ENCODE data around the gene UIMC1.
"Not testable (repeated sequence)": the region's sequence is repeated elsewhere in the genome, so short reads cannot be mapped to it uniquely, and the experiment has no call there.

Gene UIMC1

GRCh38 chr5:177006265-177006972 is at the start of gene UIMC1:
TSS of gene UIMC1 (minus strand) at chr5:177006779. CDS start at chr5:176982615, 24,164 bp downstream.
- Histone ChIP-seq H3K4me1 (ENCODE audit: insufficient read depth, low read length) (peaks cover 22% of the 10 kb centered on the region), H3K4me3 (ENCODE audit: low read depth in 1 of 2, low read length in 2 of 2) (peak within 1 kb of the TSS; percentile 81 to 100), H3K27me3 (ENCODE audit: control insufficient read depth in 1 of 2, insufficient read depth in 2 of 2, low read length in 2 of 2) (no peaks in the 10 kb centered on the region), H3K36me3 (ENCODE audit: insufficient read depth, low read length) (no peaks in the 10 kb centered on the region), H3K27ac (ENCODE audit: low read depth, low read length) (peak within 1 kb of the TSS; percentile 99), H3K9ac (ENCODE audit: low read length) (peak within 1 kb of the TSS; percentile 68), H3K9me3 (ENCODE audit: low read length) (no peaks in the 10 kb centered on the region)

GRCh38 chr5:177049285-177049684 is 42.7 kb upstream of the UIMC1 start:
- H3K9me3 ChIP-seq (ENCODE audit: low read length): no peaks in the 10 kb centered on the region
- no peak overlapping the region for H3K4me3 ChIP-seq (ENCODE audit: low read depth in 1 of 2, low read length in 2 of 2)
- H3K4me1 ChIP-seq (ENCODE audit: insufficient read depth, low read length): no peaks in the 10 kb centered on the region
- peaks cover 23% of the 10 kb centered on the region for H3K36me3 ChIP-seq (ENCODE audit: insufficient read depth, low read length)
- H3K27me3 ChIP-seq (ENCODE audit: control insufficient read depth in 1 of 2, insufficient read depth in 2 of 2, low read length in 2 of 2): no peaks in the 10 kb centered on the region
- H3K27ac ChIP-seq (ENCODE audit: low read depth, low read length): no peak overlapping the region
- H3K9ac ChIP-seq (ENCODE audit: low read length): no peak overlapping the region

- not testable (repeated sequence) for H3K27ac ChIP-seq (ENCODE audit: low read depth, low read length); H3K9me3 ChIP-seq (ENCODE audit: low read length); H3K9ac ChIP-seq (ENCODE audit: low read length); H3K4me1 ChIP-seq (ENCODE audit: insufficient read depth, low read length); H3K4me3 ChIP-seq (ENCODE audit: low read depth in 1 of 2, low read length in 2 of 2); H3K27me3 ChIP-seq (ENCODE audit: control insufficient read depth in 1 of 2, insufficient read depth in 2 of 2, low read length in 2 of 2)
- H3K36me3 ChIP-seq (ENCODE audit: insufficient read depth, low read length): peaks cover 24% of the 10 kb centered on the region
Observed at GRCh38 chr5:177048531-177048930, 42.0 kb upstream of the UIMC1 start.

DNA sequence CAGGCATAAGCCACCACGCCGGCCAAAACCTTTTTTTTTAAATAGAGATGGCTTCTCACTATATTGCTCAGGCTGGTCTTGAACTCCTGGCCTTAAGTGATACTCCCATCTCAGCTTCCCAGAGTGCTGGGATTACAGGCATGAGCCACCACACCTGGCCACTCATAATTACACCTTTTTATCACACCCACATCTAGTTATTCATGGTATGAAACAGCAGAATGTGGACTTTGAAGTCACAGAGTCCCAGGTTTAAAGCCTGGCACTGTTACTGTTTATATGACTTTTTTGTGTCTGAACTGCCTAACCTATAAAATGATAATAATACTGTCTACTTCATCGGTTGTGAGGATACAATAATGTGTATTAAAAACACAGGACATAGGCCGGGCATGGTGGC is 39.1 kb upstream of the UIMC1 start:
- Histone ChIP-seq H3K27ac (ENCODE audit: low read depth, low read length) (no peak overlapping the region), H3K9me3 (ENCODE audit: low read length) (no peaks in the 10 kb centered on the region), H3K36me3 (ENCODE audit: insufficient read depth, low read length) (peaks cover 26% of the 10 kb centered on the region), H3K9ac (ENCODE audit: low read length) (no peak overlapping the region), H3K4me1 (ENCODE audit: insufficient read depth, low read length) (peaks cover 8% of the 10 kb centered on the region), H3K4me3 (ENCODE audit: low read depth in 1 of 2, low read length in 2 of 2) (no peak overlapping the region), H3K27me3 (ENCODE audit: control insufficient read depth in 1 of 2, insufficient read depth in 2 of 2, low read length in 2 of 2) (no peaks in the 10 kb centered on the region)

GRCh38 chr5:177044641-177045040 is 38.1 kb upstream of the UIMC1 start:
- H3K9ac ChIP-seq (ENCODE audit: low read length): no peak overlapping the region
- H3K4me1 ChIP-seq (ENCODE audit: insufficient read depth, low read length): peaks cover 11% of the 10 kb centered on the region
- H3K4me3 ChIP-seq (ENCODE audit: low read depth in 1 of 2, low read length in 2 of 2): no peak overlapping the region
- H3K9me3 ChIP-seq (ENCODE audit: low read length): no peaks in the 10 kb centered on the region
- no peak overlapping the region for H3K27ac ChIP-seq (ENCODE audit: low read depth, low read length)
- peaks cover 19% of the 10 kb centered on the region for H3K36me3 ChIP-seq (ENCODE audit: insufficient read depth, low read length)
- H3K27me3 ChIP-seq (ENCODE audit: control insufficient read depth in 1 of 2, insufficient read depth in 2 of 2, low read length in 2 of 2): no peaks in the 10 kb centered on the region

- Histone ChIP-seq H3K9ac (ENCODE audit: low read length) (no peak overlapping the region), H3K4me3 (ENCODE audit: low read depth in 1 of 2, low read length in 2 of 2) (no peak overlapping the region), H3K27ac (ENCODE audit: low read depth, low read length) (no peak overlapping the region), H3K36me3 (ENCODE audit: insufficient read depth, low read length) (peaks cover 15% of the 10 kb centered on the region), H3K4me1 (ENCODE audit: insufficient read depth, low read length) (peaks cover 11% of the 10 kb centered on the region), H3K9me3 (ENCODE audit: low read length) (no peaks in the 10 kb centered on the region), H3K27me3 (ENCODE audit: control insufficient read depth in 1 of 2, insufficient read depth in 2 of 2, low read length in 2 of 2) (no peaks in the 10 kb centered on the region)
Observed at GRCh38 chr5:177043958-177044357, 37.4 kb upstream of the UIMC1 start.

- Histone ChIP-seq H3K27ac (ENCODE audit: low read depth, low read length) (no peak overlapping the region), H3K4me1 (ENCODE audit: insufficient read depth, low read length) (peaks cover 11% of the 10 kb centered on the region), H3K27me3 (ENCODE audit: control insufficient read depth in 1 of 2, insufficient read depth in 2 of 2, low read length in 2 of 2) (no peaks in the 10 kb centered on the region), H3K9ac (ENCODE audit: low read length) (no peak overlapping the region), H3K4me3 (ENCODE audit: low read depth in 1 of 2, low read length in 2 of 2) (no peak overlapping the region), H3K36me3 (ENCODE audit: insufficient read depth, low read length) (peaks cover 15% of the 10 kb centered on the region), H3K9me3 (ENCODE audit: low read length) (no peaks in the 10 kb centered on the region)
Observed at GRCh38 chr5:177043114-177043513, 36.5 kb upstream of the UIMC1 start.

DNA sequence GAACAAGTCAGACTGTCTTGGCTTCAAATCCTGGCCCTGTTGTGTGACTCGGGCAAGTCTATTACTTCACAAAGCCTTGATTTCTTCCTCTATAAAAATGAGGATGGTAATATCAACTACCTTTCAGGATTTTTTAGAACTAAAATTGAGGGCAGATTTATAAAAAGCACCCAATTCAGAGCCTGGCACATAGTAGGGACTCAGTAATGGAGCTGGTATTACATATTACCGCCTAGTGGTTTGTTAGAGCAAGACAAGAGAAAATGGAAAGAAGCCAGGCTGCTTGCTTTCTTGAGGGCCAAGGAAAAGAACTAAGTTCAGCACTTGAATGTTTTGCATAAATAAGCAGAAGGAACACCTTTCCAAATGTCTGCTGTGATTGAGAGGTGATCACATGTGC is 35.4 kb upstream of the UIMC1 start:
- Histone ChIP-seq H3K9ac (ENCODE audit: low read length) (no peak overlapping the region), H3K4me3 (ENCODE audit: low read depth in 1 of 2, low read length in 2 of 2) (no peak overlapping the region), H3K9me3 (ENCODE audit: low read length) (no peaks in the 10 kb centered on the region), H3K27me3 (ENCODE audit: control insufficient read depth in 1 of 2, insufficient read depth in 2 of 2, low read length in 2 of 2) (no peaks in the 10 kb centered on the region), H3K36me3 (ENCODE audit: insufficient read depth, low read length) (peaks cover 15% of the 10 kb centered on the region), H3K4me1 (ENCODE audit: insufficient read depth, low read length) (peaks cover 11% of the 10 kb centered on the region), H3K27ac (ENCODE audit: low read depth, low read length) (no peak overlapping the region)

DNA sequence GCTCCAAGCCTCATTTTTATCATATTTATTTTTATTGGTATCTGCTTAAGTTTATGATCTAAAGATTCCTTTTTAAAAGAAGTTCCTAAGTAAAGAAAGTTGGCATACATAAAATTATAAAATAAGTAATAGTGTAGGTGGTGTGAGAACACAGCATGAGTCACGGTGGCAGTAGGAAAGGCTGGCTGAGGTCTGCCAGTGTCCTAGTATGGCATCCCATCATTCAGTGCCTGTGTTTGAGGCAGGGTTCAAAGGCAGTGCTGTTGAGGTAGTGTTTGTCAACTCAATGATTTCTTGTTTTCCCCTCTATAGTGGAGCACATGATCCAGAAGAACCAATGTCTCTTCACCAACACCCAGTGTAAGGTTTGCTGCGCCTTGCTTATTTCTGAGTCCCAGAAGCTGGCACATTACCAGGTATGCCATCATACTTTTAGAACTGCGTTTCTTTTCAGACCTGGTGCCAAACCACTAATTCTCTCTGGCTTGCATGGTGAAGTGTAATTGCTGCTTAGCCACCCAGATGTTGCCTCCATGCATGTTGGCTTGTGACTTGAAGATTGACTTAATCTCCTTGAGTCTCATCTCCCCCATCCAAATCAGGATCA is 34.3 kb upstream of the UIMC1 start:
- no peaks in the 10 kb centered on the region for H3K9me3 ChIP-seq (ENCODE audit: low read length)
- H3K27me3 ChIP-seq (ENCODE audit: control insufficient read depth in 1 of 2, insufficient read depth in 2 of 2, low read length in 2 of 2): no peaks in the 10 kb centered on the region
- no peak overlapping the region for H3K9ac ChIP-seq (ENCODE audit: low read length)
- H3K4me3 ChIP-seq (ENCODE audit: low read depth in 1 of 2, low read length in 2 of 2): no peak overlapping the region
- peaks cover 15% of the 10 kb centered on the region for H3K4me1 ChIP-seq (ENCODE audit: insufficient read depth, low read length)
- H3K36me3 ChIP-seq (ENCODE audit: insufficient read depth, low read length): peaks cover 15% of the 10 kb centered on the region
- peak overlapping the region; percentile 7 for H3K27ac ChIP-seq (ENCODE audit: low read depth, low read length)

DNA sequence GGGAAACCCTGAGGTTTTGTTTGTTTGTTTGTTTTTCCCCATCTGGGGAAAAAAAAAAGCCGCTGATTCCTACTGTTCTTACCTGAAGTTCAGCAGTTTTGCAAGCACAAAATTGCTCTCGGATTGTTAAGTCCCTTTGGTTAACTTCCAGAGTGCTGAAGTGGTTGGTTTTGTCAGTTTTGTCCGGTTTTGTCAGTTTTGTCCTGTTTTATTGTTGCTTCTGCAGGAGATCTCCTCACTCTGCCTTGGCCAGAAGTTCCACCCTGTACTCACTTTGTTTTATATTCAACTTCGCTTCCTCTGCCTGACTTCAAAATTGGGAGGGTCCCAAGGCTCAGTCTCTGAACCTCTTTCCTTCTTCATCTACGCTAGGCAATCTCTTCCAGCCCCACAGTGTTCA is 30.3 kb upstream of the UIMC1 start:
- H3K27ac ChIP-seq (ENCODE audit: low read depth, low read length): no peak overlapping the region
- H3K4me1 ChIP-seq (ENCODE audit: insufficient read depth, low read length): peaks cover 16% of the 10 kb centered on the region
- peaks cover 3% of the 10 kb centered on the region for H3K36me3 ChIP-seq (ENCODE audit: insufficient read depth, low read length)
- H3K9ac ChIP-seq (ENCODE audit: low read length): no peak overlapping the region
- no peaks in the 10 kb centered on the region for H3K27me3 ChIP-seq (ENCODE audit: control insufficient read depth in 1 of 2, insufficient read depth in 2 of 2, low read length in 2 of 2)
- H3K9me3 ChIP-seq (ENCODE audit: low read length): no peaks in the 10 kb centered on the region
- no peak overlapping the region for H3K4me3 ChIP-seq (ENCODE audit: low read depth in 1 of 2, low read length in 2 of 2)

DNA sequence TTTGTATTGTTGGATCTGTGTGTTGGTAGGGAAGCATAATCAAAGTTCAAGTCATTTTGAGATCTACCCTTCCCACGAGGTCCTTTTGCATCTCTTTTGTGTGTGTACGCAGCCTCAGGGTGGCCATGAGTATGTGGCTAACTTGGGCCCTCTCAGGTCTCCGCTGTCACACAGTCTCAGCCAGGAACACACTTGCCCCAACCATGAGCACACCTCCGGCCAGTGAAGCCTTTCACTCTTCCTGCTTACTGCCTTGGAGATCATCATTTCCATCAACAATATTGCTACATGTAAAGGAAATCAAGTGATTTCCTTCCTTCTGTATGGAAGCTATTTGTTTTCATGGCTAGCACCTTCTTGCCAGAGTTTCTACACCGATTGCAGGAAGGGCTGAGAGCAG is 29.9 kb upstream of the UIMC1 start:
- no peak overlapping the region for H3K9ac ChIP-seq (ENCODE audit: low read length)
- no peak overlapping the region for H3K4me3 ChIP-seq (ENCODE audit: low read depth in 1 of 2, low read length in 2 of 2)
- no peaks in the 10 kb centered on the region for H3K36me3 ChIP-seq (ENCODE audit: insufficient read depth, low read length)
- H3K27ac ChIP-seq (ENCODE audit: low read depth, low read length): no peak overlapping the region
- H3K27me3 ChIP-seq (ENCODE audit: control insufficient read depth in 1 of 2, insufficient read depth in 2 of 2, low read length in 2 of 2): no peaks in the 10 kb centered on the region
- peaks cover 16% of the 10 kb centered on the region for H3K4me1 ChIP-seq (ENCODE audit: insufficient read depth, low read length)
- no peaks in the 10 kb centered on the region for H3K9me3 ChIP-seq (ENCODE audit: low read length)

- no peak overlapping the region for H3K27ac ChIP-seq (ENCODE audit: low read depth, low read length)
- H3K36me3 ChIP-seq (ENCODE audit: insufficient read depth, low read length): no peaks in the 10 kb centered on the region
- H3K9me3 ChIP-seq (ENCODE audit: low read length): no peaks in the 10 kb centered on the region
- no peak overlapping the region for H3K9ac ChIP-seq (ENCODE audit: low read length)
- H3K4me1 ChIP-seq (ENCODE audit: insufficient read depth, low read length): peaks cover 12% of the 10 kb centered on the region
- H3K4me3 ChIP-seq (ENCODE audit: low read depth in 1 of 2, low read length in 2 of 2): no peak overlapping the region
- H3K27me3 ChIP-seq (ENCODE audit: control insufficient read depth in 1 of 2, insufficient read depth in 2 of 2, low read length in 2 of 2): no peaks in the 10 kb centered on the region
Observed at GRCh38 chr5:177035976-177036375, 29.4 kb upstream of the UIMC1 start.
